Loucy (cell line): ENCODE measurements around the gene NXN.
"Not testable (repeated sequence)": the region's sequence is repeated elsewhere in the genome, so short reads cannot be mapped to it uniquely, and the experiment has no call there.

ENCODE experiments used
- H2AFZ ChIP-seq: fragments of 200-600 bp; sonication (generic); 2 replicates; pipeline ENCODE4 v1.6.0; 2016; ENCODE audit warnings: antibody characterized with exemption, mild to moderate bottlenecking, low read length, moderate library complexity
- H3F3A ChIP-seq: fragments of 200-600 bp; 2 replicates; pipeline ENCODE4 v1.6.0; 2016; ENCODE audit warnings: antibody characterized with exemption, low read depth, mild to moderate bottlenecking
- H3K27me3 ChIP-seq: fragments of 200-600 bp; sonication (generic); 2 replicates; pipeline ENCODE4 v1.6.1; 2014; ENCODE audit warnings: low read length, mild to moderate bottlenecking; ENCODE audit not compliant: insufficient read depth, poor library complexity, severe bottlenecking
- H3K36me3 ChIP-seq: fragments of 200-600 bp; sonication (generic); 2 replicates; pipeline ENCODE4 v1.6.1; 2016; ENCODE audit warnings: low read length; ENCODE audit not compliant: insufficient read depth
- H3K4me1 ChIP-seq: fragments of 200-600 bp; sonication (generic); 2 replicates; pipeline ENCODE4 v1.5.1; 2014; ENCODE audit warnings: low read length, mild to moderate bottlenecking; ENCODE audit not compliant: insufficient read depth, poor library complexity, severe bottlenecking
- H3K4me2 ChIP-seq: fragments of 200-600 bp; sonication (generic); 2 replicates; pipeline ENCODE4 v1.6.0; 2014; ENCODE audit warnings: antibody characterized with exemption, low read length, low read depth, mild to moderate bottlenecking; ENCODE audit not compliant: poor library complexity, severe bottlenecking
- H3K4me3 ChIP-seq: fragments of 200-600 bp; sonication (generic); 2 replicates; pipeline ENCODE4 v1.5.1; 2014; ENCODE audit warnings: low read length, mild to moderate bottlenecking, mixed read lengths; ENCODE audit not compliant: poor library complexity, severe bottlenecking
- H3K79me2 ChIP-seq: fragments of 200-600 bp; sonication (generic); 2 replicates; pipeline ENCODE4 v1.6.1; 2014; ENCODE audit warnings: low read length; ENCODE audit not compliant: insufficient read depth
- H3K9ac ChIP-seq: fragments of 200-600 bp; sonication (generic); 2 replicates; pipeline ENCODE4 v1.6.0; 2014; ENCODE audit warnings: mild to moderate bottlenecking, low read depth, low read length, moderate library complexity; ENCODE audit not compliant: poor library complexity, severe bottlenecking
- H3K9me2 ChIP-seq: fragments of 200-600 bp; sonication (generic); replicated peaks from 2 replicates; pipeline ENCODE4 v1.6.1; 2016; ENCODE audit warnings: low read depth, low read length, mixed read lengths
- H3K9me3 ChIP-seq: fragments of 200-600 bp; sonication (generic); 2 replicates; pipeline ENCODE4 v1.6.1; 2014; ENCODE audit warnings: mild to moderate bottlenecking, antibody characterized with exemption, low read length, low read depth; ENCODE audit not compliant: insufficient read depth
- H4K20me1 ChIP-seq: fragments of 200-600 bp; sonication (generic); 2 replicates; pipeline ENCODE4 v1.6.0; 2014; ENCODE audit warnings: antibody characterized with exemption, low read length, mild to moderate bottlenecking; ENCODE audit not compliant: insufficient read depth, poor library complexity, severe bottlenecking
- EZH2phosphoT487 ChIP-seq: fragments of 200-600 bp; IDR thresholded peaks from 2 replicates; pipeline ENCODE4 v1.6.1; 2018; ENCODE audit warnings: antibody characterized with exemption, mild to moderate bottlenecking, moderate library complexity, borderline replicate concordance
- TF ChIP-seq, protein P1 (sequence below): fragments of 200-600 bp; sonication (generic); conservative IDR thresholded peaks from 2 replicates; pipeline ENCODE4 v1.5.1; 2014; ENCODE audit warnings: mild to moderate bottlenecking, antibody characterized with exemption, low read length

NXN gene

GRCh38 chr17:792277-792676 is 187.3 kb downstream of the NXN start:
- Histone ChIP-seq H3K27me3 (no peaks in the 10 kb centered on the region), H3K4me3 (no peak overlapping the region), H4K20me1 (no peaks in the 10 kb centered on the region), H3K9me3 (no peaks in the 10 kb centered on the region), H3K4me2 (no peak overlapping the region), H3K36me3 (peaks cover 16% of the 10 kb centered on the region; the same call in 1 of the 2 replicates), H3F3A (no peaks in the 10 kb centered on the region), H2AFZ (no peak overlapping the region), H3K9ac (no peak overlapping the region), H3K4me1 (no peaks in the 10 kb centered on the region), H3K9me2 (no peaks in the 10 kb centered on the region), H3K79me2 (no peaks in the 10 kb centered on the region)
- no peak for TF ChIP-seq EZH2phosphoT487
- TF ChIP-seq, protein P1, sequence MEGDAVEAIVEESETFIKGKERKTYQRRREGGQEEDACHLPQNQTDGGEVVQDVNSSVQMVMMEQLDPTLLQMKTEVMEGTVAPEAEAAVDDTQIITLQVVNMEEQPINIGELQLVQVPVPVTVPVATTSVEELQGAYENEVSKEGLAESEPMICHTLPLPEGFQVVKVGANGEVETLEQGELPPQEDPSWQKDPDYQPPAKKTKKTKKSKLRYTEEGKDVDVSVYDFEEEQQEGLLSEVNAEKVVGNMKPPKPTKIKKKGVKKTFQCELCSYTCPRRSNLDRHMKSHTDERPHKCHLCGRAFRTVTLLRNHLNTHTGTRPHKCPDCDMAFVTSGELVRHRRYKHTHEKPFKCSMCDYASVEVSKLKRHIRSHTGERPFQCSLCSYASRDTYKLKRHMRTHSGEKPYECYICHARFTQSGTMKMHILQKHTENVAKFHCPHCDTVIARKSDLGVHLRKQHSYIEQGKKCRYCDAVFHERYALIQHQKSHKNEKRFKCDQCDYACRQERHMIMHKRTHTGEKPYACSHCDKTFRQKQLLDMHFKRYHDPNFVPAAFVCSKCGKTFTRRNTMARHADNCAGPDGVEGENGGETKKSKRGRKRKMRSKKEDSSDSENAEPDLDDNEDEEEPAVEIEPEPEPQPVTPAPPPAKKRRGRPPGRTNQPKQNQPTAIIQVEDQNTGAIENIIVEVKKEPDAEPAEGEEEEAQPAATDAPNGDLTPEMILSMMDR, result no peak; the same call in 1 of the 2 replicates

- H3F3A ChIP-seq, result no peaks in the 10 kb centered on the region
- H3K27me3 ChIP-seq, result no peaks in the 10 kb centered on the region
- no peaks in the 10 kb centered on the region for H3K79me2 ChIP-seq
- no peak overlapping the region for H3K4me3 ChIP-seq
- H3K4me2 ChIP-seq, result no peak overlapping the region
- H3K9me2 ChIP-seq, result no peaks in the 10 kb centered on the region
- H3K36me3 ChIP-seq, result peaks cover 16% of the 10 kb centered on the region; the same call in 1 of the 2 replicates
- H2AFZ ChIP-seq, result no peak overlapping the region
- H3K9me3 ChIP-seq, result no peaks in the 10 kb centered on the region
- H3K9ac ChIP-seq, result no peak overlapping the region
- no peak for TF ChIP-seq EZH2phosphoT487
- TF ChIP-seq, protein P1, result no peak
- H3K4me1 ChIP-seq, result no peaks in the 10 kb centered on the region
- no peaks in the 10 kb centered on the region for H4K20me1 ChIP-seq
Observed at GRCh38 chr17:791829-792228, 187.7 kb downstream of the NXN start.

DNA sequence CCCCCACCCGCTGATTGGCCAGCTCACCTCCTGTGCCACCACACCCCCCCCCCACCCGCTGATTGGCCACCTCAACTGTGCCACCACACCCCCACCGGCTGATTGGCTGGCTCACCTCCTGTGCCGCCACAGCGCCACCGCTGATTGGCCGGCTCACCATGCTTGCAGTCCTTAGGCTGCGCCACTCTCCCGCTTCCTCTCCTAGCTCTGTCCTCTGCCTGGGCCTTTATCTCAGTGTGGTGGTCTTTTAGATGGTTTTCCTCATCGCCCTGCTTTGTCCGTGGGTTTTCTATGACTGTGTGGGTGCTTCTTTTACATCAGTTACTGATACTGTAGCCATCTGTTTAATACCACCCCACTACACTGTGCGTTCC is 188.7 kb downstream of the NXN start:
- not testable (repeated sequence) for H4K20me1 ChIP-seq, H3K9me3 ChIP-seq, H2AFZ ChIP-seq, H3K4me2 ChIP-seq, H3K4me1 ChIP-seq, H3K79me2 ChIP-seq, H3K4me3 ChIP-seq, H3K27me3 ChIP-seq, H3K9me2 ChIP-seq, H3K9ac ChIP-seq, H3F3A ChIP-seq
- H3K36me3 ChIP-seq, result peaks cover 16% of the 10 kb centered on the region; the same call in 1 of the 2 replicates

DNA sequence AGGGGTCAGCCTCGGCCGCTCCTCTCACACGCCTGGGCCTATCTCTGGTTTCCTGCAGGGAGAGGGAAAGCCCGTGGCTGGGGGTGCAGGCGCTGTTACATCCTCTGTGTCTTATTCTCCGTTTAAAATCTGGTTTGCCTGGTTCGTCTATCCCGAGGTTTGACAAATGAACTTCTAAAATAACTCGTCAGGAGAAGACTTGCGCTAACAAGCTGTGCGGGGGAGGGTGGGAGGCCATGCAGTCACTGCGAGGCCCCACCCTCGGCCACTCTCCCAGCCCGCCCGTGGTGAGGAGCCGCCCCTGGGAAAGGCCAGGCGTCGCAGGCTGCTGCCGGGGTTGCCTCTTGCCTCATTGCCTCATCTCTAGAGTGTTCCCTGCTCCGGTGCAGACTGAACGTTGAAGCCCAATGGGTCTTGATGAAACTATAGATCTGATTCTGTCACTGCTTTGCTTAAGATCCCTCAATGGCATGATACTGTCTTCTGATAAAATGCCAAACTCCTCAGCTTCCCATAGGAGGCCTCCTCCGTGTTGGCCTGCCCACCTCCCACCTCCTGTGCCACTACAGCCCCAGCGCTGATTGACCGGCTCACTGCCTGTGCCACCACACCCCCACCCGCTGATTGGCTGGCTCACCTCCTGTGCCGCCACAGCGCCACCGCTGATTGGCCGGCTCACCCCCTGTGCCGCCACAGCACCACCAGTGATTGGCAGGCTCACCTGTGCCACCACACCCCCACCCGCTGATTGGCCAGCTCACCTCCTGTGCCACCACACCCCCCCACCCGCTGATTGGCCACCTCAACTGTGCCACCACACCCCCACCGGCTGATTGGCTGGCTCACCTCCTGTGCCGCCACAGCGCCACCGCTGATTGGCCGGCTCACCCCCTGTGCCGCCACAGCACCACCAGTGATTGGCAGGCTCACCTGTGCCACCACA is 189.4 kb downstream of the NXN start:
- peaks cover 16% of the 10 kb centered on the region; the same call in 1 of the 2 replicates for H3K36me3 ChIP-seq
- not testable (repeated sequence) for H3K9me3 ChIP-seq, H3K4me2 ChIP-seq, H3F3A ChIP-seq, H3K9me2 ChIP-seq, H2AFZ ChIP-seq, H3K4me1 ChIP-seq, H3K27me3 ChIP-seq, H4K20me1 ChIP-seq, H3K79me2 ChIP-seq, H3K4me3 ChIP-seq, H3K9ac ChIP-seq
